Pancreas (tissue), 10 donors: Measurements from ENCODE around the gene KCNMA1. TPM values are rescaled to one million over a fixed set of nuclear protein-coding genes. Genes with fewer than 3 reads are reported as not detected.

Experiments
- ATAC-seq, 4 donors: fragments of 200-7000 bp; cut with Tn5 transposase; one replicate each; pipeline versions ENCODE4 v1.8.0 to v1.9.1; 2020; ENCODE audit warnings: mild to moderate bottlenecking in 4 of 4, moderate library complexity in 4 of 4
- DNase-seq, 6 donors: peaks; one replicate each; pipeline ENCODE4 v3.0.0-alpha.2; 2020
- FAIRE-seq: peaks from 2 replicates; lab custom pipeline; 2012; peaks lifted over from hg19 to GRCh38; lab: Jason Lieb, UNC
- H3K27ac ChIP-seq, 4 donors: fragments of 200-600 bp; sonication (generic); 1 replicate in 3 of 4; 2 replicates in 1 of 4; pipeline versions ENCODE4 v1.5.0 to v1.8.0; 2020
- H3K27me3 ChIP-seq, 4 donors: fragments of 200-600 bp; one replicate each; pipeline ENCODE4 v1.8.0; 2021
- H3K36me3 ChIP-seq, 3 donors: fragments of 200-600 bp; sonication (generic) in 1 of 3; one replicate each; pipeline versions ENCODE4 v1.5.0 to v1.8.0; 2020 to 2021
- H3K4me1 ChIP-seq, 3 donors: fragments of 200-600 bp; one replicate each; pipeline ENCODE4 v1.8.0; 2021
- H3K4me3 ChIP-seq, 4 donors: fragments of 200-600 bp; sonication (generic) in 2 of 4; one replicate each; pipeline versions ENCODE4 v1.5.0 to v1.8.0; 2020 to 2021
- H3K9me3 ChIP-seq, 4 donors: fragments of 200-600 bp; one replicate each; pipeline ENCODE4 v1.8.0; 2021
- WGBS, 2 donors: extraction: QIAGEN DNeasy Blood & Tissue Kit; methylation state at CpG; one replicate each; pipeline ENCODE4 v1.1.7; 2013; 5-methylcytosine and 5-hydroxymethylcytosine counted together
- intact Hi-C, 3 donors: fragments of 100-400 bp; cut with DNase I; formaldehyde crosslinking; loops; one replicate each; pipeline versions ENCODE4 v1.11.1 to v1.14.2; 2022
- polyA plus RNA-seq, 2 donors: library from polyadenylated mRNA; stranded (reverse); fragments of 200-250 nt; gene quantifications; one replicate each; pipeline ENCODE4 v1.2.3, GENCODE V29; 2013
- total RNA-seq, 6 donors: library from RNA; stranded (reverse); fragmentation: NEBNext Ultra II Directional in 4 of 6; extraction: Animal tissue kit (Norgen Biotek cat#: 25700) in 4 of 6; gene quantifications; one replicate each; pipeline versions ENCODE4 v1.2.1 to v1.2.4, GENCODE V29; 2021 to 2023
- TF ChIP-seq, protein P1 (sequence below), 4 donors: fragments of 200-600 bp; sonication (generic) in 3 of 4; IDR thresholded peaks; one replicate each; pipeline versions ENCODE4 v1.5.0 to v1.8.0; 2021; ENCODE audit warnings: antibody characterized with exemption in 4 of 4
- donor health status: healthy with polysubstance abuse.
- donor health status: DM: no; HTN: no; CAD: no; lungs with moderate emphysema.
- donor health status: DM: no; HTN: no; CAD: no.
- donor health status: control.
- donor health status: control.
- donor health status: Bipolar disorder and iron deficiency.
- donor health status: DM: yes; HTN: yes; CAD: no.
- donor health status: DM: no; HTN: no; CAD: no.
- donor health status: DM: no; HTN: no; CAD: no.
- donor health status: DM: yes; HTN: yes; CAD: no.

KCNMA1 gene
- total and polyA plus RNA-seq, 8 donors: 3.5 to 19.4 (median 9.3) TPM

GRCh38 chr10:77182803-77183202 lies 454.8 kb downstream of the KCNMA1 start:
- WGBS, 2 donors: 13 to 22% methylated on average over 1 of the region's 1 CpG
- no peaks in the 10 kb centered on the region for H3K36me3 ChIP-seq
- H3K27me3 ChIP-seq: no peaks in the 10 kb centered on the region
- H3K4me1 ChIP-seq: no peaks in the 10 kb centered on the region
- no peak for DNase-seq
- TF ChIP-seq, protein P1, sequence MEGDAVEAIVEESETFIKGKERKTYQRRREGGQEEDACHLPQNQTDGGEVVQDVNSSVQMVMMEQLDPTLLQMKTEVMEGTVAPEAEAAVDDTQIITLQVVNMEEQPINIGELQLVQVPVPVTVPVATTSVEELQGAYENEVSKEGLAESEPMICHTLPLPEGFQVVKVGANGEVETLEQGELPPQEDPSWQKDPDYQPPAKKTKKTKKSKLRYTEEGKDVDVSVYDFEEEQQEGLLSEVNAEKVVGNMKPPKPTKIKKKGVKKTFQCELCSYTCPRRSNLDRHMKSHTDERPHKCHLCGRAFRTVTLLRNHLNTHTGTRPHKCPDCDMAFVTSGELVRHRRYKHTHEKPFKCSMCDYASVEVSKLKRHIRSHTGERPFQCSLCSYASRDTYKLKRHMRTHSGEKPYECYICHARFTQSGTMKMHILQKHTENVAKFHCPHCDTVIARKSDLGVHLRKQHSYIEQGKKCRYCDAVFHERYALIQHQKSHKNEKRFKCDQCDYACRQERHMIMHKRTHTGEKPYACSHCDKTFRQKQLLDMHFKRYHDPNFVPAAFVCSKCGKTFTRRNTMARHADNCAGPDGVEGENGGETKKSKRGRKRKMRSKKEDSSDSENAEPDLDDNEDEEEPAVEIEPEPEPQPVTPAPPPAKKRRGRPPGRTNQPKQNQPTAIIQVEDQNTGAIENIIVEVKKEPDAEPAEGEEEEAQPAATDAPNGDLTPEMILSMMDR (IDR thresholded peaks at IDR 0.05): no peak
- intact Hi-C loops: no loop called here
- H3K9me3 ChIP-seq: no peaks in the 10 kb centered on the region
- ATAC-seq: peak in 2 of 4 donors; percentile 30 to 50
- no peak for FAIRE-seq
- H3K4me3 ChIP-seq: no peak overlapping the region
- no peak overlapping the region for H3K27ac ChIP-seq

GRCh38 chr10:77180794-77181193 lies 456.8 kb downstream of the KCNMA1 start:
- H3K27me3 ChIP-seq: no peaks in the 10 kb centered on the region
- no peaks in the 10 kb centered on the region for H3K9me3 ChIP-seq
- 92 to 97% methylated on average over 2 of the region's 2 CpGs for WGBS, 2 donors
- H3K27ac ChIP-seq: no peak overlapping the region
- DNase-seq (no peak), ATAC-seq (no peak), FAIRE-seq (no peak)
- H3K4me3 ChIP-seq: no peak overlapping the region
- intact Hi-C loops: no loop called here
- no peaks in the 10 kb centered on the region for H3K36me3 ChIP-seq
- TF ChIP-seq, protein P1 (IDR thresholded peaks at IDR 0.05): no peak
- no peaks in the 10 kb centered on the region for H3K4me1 ChIP-seq

- no peak for FAIRE-seq
- WGBS, 2 donors: 91 to 92% methylated on average over 2 of the region's 2 CpGs
These were observed 457.5 kb downstream of the KCNMA1 start for GRCh38 chr10:77180104-77180503.

GRCh38 chr10:77179015-77179695 lies 458.5 kb downstream of the KCNMA1 start:
- no peak for FAIRE-seq
- no peak overlapping the region for H3K27ac ChIP-seq
- H3K4me3 ChIP-seq: no peak overlapping the region
- ATAC-seq: peak in 3 of 4 donors; percentile 29 to 75 (median 69)
- H3K27me3 ChIP-seq: no peaks in the 10 kb centered on the region
- no peaks in the 10 kb centered on the region for H3K36me3 ChIP-seq
- intact Hi-C loops: loop anchor here (10.0 kb wide), 3 partner anchors 216 to 536 kb away; no protein-coding TSS in a partner anchor
- TF ChIP-seq, protein P1 (IDR thresholded peaks at IDR 0.05): no peak
- H3K4me1 ChIP-seq: no peaks in the 10 kb centered on the region
- DNase-seq: peak in 2 of 6 donors; percentile 34 to 40
- WGBS, 2 donors: 78 to 82% methylated on average over 12 of the region's 12 CpGs
- no peaks in the 10 kb centered on the region for H3K9me3 ChIP-seq

More at GRCh38 chr10:77180104-77180503, 457.5 kb downstream of the KCNMA1 start:
- Histone ChIP-seq H3K4me3 (no peak overlapping the region), H3K36me3 (no peaks in the 10 kb centered on the region), H3K4me1 (no peaks in the 10 kb centered on the region), H3K9me3 (no peaks in the 10 kb centered on the region), H3K27me3 (no peaks in the 10 kb centered on the region), H3K27ac (no peak overlapping the region)
- no peak for ATAC-seq
- no peak for DNase-seq
- intact Hi-C loops: no loop called here
- TF ChIP-seq, protein P1 (IDR thresholded peaks at IDR 0.05): no peak

GRCh38 chr10:77177589-77177988 lies 460.0 kb downstream of the KCNMA1 start:
- ATAC-seq: no peak
- intact Hi-C loops: loop anchor here (10.0 kb wide), 3 partner anchors 217 to 537 kb away; no protein-coding TSS in a partner anchor

More at GRCh38 chr10:77177589-77177988, 460.0 kb downstream of the KCNMA1 start:
- no peaks in the 10 kb centered on the region for H3K27me3 ChIP-seq
- no peaks in the 10 kb centered on the region for H3K4me1 ChIP-seq
- WGBS, 2 donors: 86 to 96% methylated on average over 1 of the region's 1 CpG
- no peak overlapping the region for H3K4me3 ChIP-seq
- H3K36me3 ChIP-seq: no peaks in the 10 kb centered on the region
- TF ChIP-seq, protein P1 (IDR thresholded peaks at IDR 0.05): no peak
- no peaks in the 10 kb centered on the region for H3K9me3 ChIP-seq
- H3K27ac ChIP-seq: no peak overlapping the region
- DNase-seq (no peak), FAIRE-seq (no peak)
